Neural cell (in vitro differentiated cells): ENCODE results near the gene SMARCC1.

Source experiments
- EZH2 ChIP-seq: fragments of 200-600, 300-800 bp; shearing (Covaris generic), sonication (generic); IDR thresholded peaks from 2 replicates; pipeline ENCODE4 v1.6.1; 2014; ENCODE audit warnings: antibody characterized with exemption, low read length, borderline replicate concordance, mild to moderate bottlenecking; ENCODE audit not compliant: insufficient read depth, poor library complexity, severe bottlenecking
- TAF1 ChIP-seq: IDR thresholded peaks from 2 replicates; pipeline ENCODE4 v1.6.1; 2012; ENCODE audit warnings: low read depth
- TF ChIP-seq, protein P1 (sequence below): IDR thresholded peaks from 2 replicates; pipeline ENCODE4 v1.6.1; 2012; ENCODE audit warnings: borderline replicate concordance

DNA sequence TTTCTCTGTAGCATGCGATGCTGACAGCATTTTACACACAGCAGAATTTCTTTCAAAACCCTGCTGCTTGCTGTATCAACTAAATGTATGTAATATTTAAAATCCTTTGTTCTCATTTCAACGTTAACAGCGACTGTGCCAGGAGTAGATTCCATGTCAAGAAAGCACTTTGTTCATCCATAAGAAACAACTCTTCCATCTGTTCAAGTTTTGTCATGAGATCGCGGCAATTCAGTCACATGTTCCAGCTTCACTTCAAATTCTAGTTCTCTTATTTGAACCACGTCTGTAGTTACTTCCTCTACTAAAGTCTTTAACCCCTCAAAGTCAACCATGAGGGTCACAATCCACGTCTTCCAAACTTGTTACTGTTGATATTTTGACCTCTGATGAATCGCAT is 50.6 kb downstream of the SMARCC1 start:
- TF ChIP-seq EZH2 = no peak
- TF ChIP-seq TAF1 = no peak
- TF ChIP-seq, protein P1, sequence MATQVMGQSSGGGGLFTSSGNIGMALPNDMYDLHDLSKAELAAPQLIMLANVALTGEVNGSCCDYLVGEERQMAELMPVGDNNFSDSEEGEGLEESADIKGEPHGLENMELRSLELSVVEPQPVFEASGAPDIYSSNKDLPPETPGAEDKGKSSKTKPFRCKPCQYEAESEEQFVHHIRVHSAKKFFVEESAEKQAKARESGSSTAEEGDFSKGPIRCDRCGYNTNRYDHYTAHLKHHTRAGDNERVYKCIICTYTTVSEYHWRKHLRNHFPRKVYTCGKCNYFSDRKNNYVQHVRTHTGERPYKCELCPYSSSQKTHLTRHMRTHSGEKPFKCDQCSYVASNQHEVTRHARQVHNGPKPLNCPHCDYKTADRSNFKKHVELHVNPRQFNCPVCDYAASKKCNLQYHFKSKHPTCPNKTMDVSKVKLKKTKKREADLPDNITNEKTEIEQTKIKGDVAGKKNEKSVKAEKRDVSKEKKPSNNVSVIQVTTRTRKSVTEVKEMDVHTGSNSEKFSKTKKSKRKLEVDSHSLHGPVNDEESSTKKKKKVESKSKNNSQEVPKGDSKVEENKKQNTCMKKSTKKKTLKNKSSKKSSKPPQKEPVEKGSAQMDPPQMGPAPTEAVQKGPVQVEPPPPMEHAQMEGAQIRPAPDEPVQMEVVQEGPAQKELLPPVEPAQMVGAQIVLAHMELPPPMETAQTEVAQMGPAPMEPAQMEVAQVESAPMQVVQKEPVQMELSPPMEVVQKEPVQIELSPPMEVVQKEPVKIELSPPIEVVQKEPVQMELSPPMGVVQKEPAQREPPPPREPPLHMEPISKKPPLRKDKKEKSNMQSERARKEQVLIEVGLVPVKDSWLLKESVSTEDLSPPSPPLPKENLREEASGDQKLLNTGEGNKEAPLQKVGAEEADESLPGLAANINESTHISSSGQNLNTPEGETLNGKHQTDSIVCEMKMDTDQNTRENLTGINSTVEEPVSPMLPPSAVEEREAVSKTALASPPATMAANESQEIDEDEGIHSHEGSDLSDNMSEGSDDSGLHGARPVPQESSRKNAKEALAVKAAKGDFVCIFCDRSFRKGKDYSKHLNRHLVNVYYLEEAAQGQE = no peak
